Gastrocnemius medialis (tissue), 4 donors: ENCODE results near the gene STOX2.

Experiments
- POLR2A ChIP-seq, 2 donors: fragments of 450-650 bp; IDR thresholded peaks; one replicate each; pipeline ENCODE4 v1.6.1; 2017; ENCODE audit warnings: antibody characterized with exemption in 2 of 2, mild to moderate bottlenecking in 2 of 2, moderate library complexity in 2 of 2
- TF ChIP-seq, protein P1 (sequence below), 5 experiments: fragments of 450-650 bp in 3 of 5; fragments of 200-600 bp in 2 of 5; sonication (generic) in 2 of 5; IDR thresholded peaks in 4 of 5; conservative IDR thresholded peaks in 1 of 5; 1 replicate in 4 of 5; 2 replicates in 1 of 5; pipeline ENCODE4 v1.5.1; 2016 to 2019; ENCODE audit warnings: antibody characterized with exemption in 5 of 5, mild to moderate bottlenecking in 3 of 5, moderate library complexity in 3 of 5

DNA sequence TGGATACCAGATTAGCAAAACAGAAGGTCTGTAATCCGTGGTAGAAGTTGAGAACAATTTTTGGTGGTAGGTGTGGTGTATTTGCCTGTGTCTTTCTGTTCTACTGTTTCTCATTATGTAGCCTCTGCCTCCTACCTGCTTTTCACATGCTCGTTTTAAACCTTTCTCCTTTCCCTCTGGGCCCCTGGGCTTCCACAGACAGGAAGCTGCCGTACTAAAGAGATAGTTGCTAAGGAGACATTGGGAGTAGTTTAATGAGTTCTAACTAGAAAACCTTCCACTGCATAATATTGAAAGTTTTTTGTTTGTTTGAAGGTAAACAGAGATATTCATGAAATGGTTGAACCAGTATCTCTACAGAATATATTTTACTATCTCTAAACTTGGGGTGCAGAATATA lies 107.8 kb downstream of the STOX2 start:
- TF ChIP-seq, protein P1, sequence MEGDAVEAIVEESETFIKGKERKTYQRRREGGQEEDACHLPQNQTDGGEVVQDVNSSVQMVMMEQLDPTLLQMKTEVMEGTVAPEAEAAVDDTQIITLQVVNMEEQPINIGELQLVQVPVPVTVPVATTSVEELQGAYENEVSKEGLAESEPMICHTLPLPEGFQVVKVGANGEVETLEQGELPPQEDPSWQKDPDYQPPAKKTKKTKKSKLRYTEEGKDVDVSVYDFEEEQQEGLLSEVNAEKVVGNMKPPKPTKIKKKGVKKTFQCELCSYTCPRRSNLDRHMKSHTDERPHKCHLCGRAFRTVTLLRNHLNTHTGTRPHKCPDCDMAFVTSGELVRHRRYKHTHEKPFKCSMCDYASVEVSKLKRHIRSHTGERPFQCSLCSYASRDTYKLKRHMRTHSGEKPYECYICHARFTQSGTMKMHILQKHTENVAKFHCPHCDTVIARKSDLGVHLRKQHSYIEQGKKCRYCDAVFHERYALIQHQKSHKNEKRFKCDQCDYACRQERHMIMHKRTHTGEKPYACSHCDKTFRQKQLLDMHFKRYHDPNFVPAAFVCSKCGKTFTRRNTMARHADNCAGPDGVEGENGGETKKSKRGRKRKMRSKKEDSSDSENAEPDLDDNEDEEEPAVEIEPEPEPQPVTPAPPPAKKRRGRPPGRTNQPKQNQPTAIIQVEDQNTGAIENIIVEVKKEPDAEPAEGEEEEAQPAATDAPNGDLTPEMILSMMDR (IDR thresholded peaks at IDR 0.05 in 4 of 5, conservative IDR thresholded peaks at IDR 0.05 in 1 of 5), result no peak
- TF ChIP-seq POLR2A (IDR thresholded peaks at IDR 0.05), result no peak
